HG02642 (cell line): ENCODE measurements around the gene TMEM132D.

Experiments
- ATAC-seq: cut with Tn5 transposase; IDR thresholded peaks from one replicate; pipeline ENCODE4 v1.9.1; 2021; ENCODE audit warnings: mild to moderate bottlenecking; ENCODE audit not compliant: unreplicated experiment, poor library complexity

Gene TMEM132D

DNA sequence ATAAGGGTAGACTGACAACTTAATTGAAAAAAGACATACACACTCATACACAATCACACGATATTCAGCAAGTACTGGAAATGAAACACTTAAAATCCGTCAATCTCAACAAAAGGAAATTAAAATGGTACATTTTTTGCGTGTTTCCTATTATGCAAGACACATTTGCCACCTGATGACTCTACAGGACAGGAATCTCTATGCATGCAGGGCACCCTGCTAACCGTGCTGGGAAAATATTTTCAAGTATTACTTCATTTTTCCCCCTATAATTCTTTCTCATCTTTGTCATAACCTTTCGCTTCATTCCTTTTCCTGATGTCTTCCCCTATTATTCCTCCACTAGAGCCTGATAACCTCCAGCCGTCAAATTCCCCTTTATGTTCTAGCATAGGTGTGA is 150.2 kb downstream of the TMEM132D start:
- no peak for ATAC-seq

DNA sequence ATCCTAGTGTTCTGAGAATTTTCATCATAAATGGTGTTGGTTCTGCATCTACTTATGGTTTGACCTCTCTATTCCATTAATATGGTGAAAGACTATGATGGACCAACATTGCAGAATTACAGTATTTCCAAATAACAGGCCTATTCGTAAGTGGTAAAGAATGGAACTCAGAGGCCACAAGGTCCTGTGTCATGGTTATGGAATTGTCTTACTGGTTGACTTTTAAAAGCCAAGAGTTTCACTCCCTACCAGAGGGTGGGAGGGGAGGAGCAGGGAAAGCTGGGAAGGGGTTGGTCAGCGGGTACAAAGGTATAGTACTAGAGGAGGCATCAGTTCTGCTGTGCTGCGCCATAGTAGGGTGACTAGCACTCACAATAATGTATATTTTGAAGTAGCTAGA is 153.4 kb downstream of the TMEM132D start:
- ATAC-seq = no peak

DNA sequence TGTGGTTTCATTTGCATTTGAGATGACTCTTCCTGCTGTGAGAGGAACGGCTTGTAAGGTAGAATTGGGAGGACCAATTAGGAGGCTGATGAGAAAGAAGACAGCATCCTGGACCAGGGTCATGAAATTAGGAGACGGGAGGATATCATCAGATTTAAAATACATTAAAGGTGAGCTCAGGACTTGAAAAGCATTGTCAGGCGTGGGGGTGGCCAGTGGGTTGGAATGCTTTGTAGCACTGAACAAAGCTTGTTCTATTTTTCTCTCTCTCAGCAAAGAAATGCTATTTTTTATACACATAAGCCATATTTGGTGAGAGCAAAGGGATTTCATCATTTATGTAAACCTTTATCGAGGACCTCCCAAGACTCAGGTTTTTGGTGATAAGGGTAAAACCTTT is 157.5 kb downstream of the TMEM132D start:
- no peak for ATAC-seq

DNA sequence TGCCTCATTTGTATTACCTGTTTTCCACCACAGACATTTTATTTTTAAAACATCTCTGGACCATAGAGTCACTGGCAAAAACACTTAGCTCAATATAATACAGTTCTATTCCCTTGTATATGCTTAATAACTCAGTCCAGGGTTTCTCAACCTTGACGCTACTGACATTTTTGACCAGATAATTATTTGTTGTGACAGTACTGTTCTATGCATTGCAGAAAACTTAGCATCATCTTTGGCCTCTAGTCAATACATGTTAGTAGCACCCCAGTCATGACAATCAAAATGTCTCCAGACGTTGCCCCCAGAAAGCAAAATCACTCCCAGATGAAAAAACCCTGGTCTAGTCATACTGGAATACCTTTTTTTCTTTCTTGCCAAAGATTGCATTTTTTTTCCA is 174.7 kb downstream of the TMEM132D start:
- ATAC-seq = no peak

DNA sequence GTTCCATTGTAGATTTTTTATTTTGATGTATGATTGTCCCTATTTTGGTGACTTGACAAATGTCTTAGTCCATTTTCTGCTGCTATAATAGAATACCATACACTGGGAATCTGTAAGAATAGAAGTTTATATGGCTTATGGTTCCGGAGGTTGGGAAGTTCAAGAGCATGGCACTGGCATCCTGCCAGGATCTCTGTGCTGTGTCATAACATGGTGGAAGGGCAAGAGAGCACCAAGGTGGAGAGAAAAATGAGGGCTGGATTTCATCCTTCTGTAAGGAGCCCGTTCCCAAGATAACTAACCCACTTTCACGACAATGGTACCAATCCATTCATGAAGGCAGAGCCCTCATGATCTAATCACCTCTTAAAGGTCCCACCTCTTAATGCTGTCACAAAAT is 176.7 kb downstream of the TMEM132D start:
- no peak for ATAC-seq

DNA sequence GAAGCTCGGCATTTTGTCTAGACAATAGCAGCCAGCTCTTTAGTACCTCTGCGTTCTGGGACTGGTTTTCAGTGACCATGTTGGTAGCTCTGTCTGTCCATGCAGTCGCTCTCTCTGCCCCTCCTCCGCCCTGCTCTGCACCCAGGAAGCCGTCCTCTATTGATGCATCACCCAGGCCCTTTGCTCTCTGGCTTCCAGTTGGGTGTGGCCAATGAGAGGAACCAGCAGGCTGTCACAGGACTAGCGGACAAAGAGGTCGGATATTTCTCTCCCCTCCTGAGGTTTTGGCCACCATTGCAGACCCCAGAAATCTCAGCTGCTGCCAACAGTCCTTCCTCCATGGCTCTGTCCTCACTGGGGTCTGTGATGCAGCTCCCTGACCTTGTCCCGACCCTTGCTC is 180.6 kb downstream of the TMEM132D start:
- no peak for ATAC-seq

DNA sequence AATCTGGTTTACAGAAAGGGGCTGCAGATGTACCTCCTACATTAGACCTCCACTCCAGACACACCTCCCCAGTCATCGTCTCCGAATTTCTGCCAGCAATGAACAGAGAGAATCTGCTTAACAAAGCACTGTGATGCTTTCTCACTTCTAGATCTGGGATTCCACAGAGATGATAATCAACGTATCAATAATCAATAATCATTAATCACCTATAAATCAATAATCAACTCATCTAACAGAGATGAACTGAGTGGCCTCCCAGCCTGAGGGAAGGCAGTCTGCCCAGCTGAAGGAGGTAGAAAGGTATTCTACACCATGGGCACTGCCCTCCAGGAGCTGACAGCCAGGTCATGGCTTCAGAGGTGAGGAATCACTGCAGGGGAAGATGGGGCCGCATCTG is 183.2 kb downstream of the TMEM132D start:
- ATAC-seq = no peak

DNA sequence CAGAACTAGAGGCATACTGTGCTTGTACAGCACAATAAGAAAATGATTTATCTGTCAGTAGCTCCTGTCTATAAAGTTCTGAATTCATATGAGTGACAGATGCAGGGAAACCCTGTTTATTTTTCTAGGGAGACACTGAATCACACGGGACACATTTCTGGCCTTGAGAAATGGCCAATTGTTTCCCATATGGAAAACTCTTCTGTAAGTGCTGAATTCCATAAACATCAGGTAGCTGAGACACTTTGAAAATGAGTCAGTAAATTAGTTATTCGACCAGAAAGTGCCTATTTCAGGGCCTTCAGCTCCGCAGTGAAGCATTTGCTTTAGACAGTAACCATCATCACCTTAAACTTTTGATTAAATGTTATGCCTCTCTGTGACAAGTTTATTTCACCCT is 184.4 kb downstream of the TMEM132D start:
- ATAC-seq = no peak

DNA sequence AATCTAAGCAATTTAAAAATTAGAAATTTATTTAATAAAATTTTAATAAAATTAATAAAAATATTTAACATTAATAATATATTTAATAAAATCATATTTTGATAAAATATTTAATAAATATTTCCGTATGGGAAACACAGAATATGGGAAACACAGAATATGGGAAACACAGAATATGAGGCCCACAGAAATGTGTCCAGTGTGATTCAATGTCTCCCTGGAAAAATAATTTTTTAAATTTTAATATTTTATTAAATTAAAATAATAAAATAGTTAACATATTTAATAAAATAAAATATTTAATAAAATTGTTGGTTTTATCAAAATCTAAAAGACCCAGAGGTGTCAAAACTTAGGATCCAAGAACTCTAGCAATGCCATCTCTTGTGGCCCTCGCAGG is 186.4 kb downstream of the TMEM132D start:
- no peak for ATAC-seq

DNA sequence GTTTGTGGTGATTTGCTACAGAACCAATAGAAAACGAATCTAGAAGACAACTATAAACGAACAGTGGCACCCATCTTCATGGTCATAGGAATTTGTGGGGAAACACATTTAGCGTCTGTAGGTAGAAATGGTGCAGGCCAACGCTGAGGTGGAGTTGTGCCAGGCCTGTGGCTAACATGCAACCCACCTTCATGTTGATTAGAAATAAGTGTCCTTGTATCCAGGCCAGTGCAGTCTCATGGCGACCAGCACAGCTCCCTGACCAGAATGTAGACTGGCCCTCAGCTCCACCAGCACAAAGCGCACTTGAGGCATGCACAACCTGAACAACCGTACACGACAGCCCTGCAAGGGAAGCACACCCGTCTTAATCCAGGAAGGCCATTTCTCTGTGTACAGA is 187.0 kb downstream of the TMEM132D start:
- ATAC-seq = no peak

DNA sequence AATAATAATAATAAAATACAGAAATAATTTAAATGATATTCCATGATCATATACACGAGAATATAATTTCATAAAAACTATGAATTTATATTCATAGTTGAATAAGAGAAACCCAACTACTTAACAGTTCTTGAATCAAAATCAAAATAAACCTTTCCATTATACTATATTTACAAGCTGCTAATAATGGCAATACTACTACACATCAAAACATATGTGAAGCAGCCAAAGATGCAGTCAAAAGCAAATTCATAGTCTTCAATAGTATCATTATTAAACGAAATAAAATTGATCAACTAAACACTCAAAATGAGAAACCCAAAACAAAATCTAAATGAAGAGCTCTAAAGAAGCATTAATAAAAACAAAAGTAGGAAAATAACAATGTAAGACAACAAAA is 197.1 kb downstream of the TMEM132D start:
- ATAC-seq = no peak

DNA sequence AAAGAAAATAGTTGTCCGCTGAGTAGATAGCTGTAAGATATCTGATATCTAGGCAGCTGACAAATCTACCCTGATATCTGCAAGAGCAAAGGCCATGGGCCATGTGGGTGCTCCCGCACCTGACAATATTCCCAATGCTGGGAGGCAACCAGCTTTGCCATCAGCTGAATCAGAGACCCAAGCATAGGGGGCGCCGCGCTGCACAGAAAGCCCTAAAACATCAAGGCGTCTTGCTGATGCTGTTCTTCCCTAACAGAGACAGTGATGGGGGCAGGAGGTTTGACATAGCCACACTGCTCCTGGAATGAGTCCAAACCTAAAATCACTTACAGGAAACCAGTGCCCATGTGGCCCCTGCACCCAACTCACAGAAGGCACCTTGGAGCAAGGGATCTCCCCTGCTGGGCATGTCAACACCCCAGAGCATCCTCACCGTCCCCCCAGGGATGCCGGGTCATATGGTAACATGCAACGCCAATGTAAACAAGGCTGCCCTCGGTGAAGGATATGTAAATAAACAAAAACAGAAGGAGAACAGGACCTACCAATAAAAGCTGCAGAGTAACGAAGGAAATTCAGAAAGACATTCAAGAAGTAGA is 199.5 kb downstream of the TMEM132D start:
- no peak for ATAC-seq

DNA sequence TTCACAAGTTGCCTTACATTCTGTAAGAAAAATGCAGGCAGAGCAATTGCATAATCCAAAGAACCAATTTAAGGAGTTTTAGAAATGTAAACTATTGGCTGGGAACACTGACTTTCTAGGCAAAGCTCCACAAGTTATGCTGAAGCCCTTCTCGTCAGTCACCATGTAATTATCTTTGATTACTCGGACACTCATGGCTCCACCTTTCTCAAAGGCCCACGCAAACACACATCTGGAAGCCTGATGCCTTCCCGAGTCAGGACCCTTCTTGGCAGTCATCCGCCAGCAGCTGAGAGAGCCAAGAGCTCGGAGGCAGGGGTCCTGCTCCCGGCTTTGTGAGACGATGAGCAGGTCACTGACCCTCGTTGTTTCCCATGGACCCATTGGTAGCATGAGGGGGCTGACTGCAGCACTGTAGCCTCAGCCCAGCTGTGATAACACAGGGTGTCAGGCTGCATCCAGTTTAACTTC is 202.2 kb downstream of the TMEM132D start:
- ATAC-seq = no peak

DNA sequence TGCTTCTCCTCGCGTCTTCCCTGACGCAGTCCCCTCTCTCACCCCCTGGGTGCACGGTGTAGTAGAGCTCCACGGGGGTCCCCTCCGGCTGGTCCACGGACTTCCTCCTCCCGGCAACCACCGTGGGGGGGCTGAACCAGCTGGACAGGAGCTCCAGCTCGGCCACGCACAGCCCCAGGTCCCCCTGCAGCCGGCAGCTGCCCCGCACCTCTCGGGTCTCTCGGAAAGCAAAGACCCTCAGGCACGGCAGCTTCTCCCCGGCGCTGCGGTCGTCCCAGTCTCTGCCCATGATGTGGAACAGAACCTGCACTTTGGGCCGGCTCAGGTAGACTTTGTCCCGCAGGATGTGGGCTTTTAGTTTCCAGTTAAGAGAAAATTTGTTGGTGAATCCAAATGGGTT is 203.8 kb downstream of the TMEM132D start:
- ATAC-seq = no peak

DNA sequence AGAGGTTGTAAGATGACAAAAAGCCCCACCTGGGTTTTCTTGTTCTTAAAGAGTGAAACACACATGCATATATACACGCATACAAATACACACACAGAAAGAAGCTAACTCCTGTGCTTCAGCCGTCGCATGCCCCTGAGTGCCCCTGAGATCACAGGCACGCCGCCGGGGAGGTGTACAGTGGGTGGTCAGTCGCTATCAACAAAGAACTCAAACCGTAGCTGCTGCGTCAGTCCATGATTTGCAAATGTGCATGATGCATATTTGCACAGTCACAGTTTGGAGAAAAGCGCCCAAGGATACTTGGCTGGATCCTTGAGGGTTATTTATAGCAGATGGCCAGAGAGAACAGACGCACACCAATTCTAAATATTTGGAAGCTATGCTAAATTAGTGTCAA is 206.9 kb downstream of the TMEM132D start:
- no peak for ATAC-seq

DNA sequence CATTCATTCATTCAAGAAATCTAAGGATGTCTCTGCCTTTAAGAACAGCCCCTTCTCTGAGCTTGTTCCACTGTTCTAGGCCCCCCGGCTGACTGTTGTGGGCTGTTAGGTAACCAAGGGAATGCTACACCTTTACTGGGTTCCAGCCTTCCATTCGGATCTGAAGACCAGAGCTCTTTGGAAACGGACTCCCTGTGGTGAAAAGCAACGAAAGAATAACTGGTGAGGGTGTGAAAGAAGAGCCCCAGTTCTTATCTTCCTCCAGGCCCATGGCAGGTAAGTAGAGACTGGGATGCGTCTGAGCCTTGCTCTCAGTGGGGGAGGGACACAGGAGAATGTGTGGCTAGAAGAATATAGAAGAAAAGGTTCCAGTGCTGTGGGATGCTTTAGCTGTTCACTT is 207.4 kb downstream of the TMEM132D start:
- no peak for ATAC-seq

DNA sequence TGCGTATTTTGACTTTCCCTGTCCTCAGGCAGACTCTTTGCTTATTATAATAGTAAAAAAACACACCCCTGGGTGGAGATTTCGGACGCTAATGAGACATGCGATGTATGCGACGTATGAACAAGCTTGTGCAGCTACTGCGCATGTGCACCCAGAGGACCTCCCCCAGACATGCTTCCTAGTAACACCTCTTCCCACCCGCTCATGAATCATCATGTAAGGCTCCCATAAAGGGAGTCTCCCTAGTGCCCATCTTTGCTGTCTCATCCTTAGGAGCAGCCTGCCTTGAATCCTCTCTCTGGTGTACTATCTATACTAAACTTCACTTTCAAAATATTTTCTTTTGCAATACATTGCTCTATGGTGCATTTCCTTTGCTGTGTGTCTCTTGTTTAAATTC is 210.1 kb downstream of the TMEM132D start:
- ATAC-seq = no peak

DNA sequence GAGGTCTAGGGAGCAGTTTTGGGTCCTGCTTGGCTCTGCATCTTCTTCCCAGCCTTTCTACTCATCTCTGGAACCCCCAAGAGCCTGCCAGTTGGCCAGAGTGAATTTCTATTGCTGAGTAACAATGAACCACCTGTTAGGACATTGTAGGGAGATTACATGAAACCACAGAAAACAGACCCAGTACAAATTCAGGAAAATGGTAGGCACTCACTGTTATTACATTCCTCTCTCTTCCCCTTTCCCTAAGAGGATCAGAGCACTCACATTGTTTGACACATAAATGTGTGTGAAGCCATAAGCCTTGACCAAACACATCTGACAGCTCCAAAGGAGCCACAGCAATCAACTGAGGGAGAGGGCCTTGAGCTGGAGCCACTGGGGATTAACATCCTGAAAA is 216.1 kb downstream of the TMEM132D start:
- no peak for ATAC-seq

DNA sequence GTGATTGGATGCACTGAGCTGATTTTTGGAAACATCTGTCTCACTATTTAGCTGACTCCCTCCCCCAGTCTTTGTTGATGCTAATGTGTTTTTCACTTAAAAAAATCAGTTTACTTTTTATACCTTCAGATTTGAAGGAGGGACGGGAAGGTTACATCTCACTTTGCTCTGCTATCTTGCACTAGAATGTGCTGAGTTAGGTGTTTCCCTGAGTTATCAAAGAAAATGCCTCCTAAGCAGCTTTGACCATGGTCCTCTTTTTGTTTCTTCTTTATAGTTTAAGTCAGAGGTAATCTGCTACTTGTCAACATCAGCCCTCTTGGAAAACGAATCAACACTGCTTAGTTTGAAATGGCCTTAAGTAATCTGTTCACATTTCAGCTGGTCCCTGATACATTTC is 222.0 kb downstream of the TMEM132D start:
- no peak for ATAC-seq

DNA sequence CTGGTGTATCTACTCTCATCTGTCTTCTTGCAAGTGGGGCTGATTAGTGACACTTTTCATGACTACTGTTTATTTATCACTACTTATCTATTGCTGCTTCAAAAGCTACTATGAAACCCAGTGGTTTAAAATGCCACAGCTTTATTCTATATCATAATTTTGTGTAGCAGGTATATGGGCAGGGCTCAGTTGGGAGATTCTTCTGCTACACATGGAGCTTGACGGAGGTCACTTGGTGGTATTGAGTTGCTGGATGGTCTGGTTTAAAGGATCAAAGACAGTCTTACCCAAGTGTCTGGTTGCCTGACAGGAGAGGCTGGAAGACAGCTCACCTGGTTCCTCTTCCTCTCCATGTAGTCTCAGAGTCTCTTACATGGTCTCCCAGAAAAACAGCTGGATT is 222.7 kb downstream of the TMEM132D start:
- no peak for ATAC-seq

DNA sequence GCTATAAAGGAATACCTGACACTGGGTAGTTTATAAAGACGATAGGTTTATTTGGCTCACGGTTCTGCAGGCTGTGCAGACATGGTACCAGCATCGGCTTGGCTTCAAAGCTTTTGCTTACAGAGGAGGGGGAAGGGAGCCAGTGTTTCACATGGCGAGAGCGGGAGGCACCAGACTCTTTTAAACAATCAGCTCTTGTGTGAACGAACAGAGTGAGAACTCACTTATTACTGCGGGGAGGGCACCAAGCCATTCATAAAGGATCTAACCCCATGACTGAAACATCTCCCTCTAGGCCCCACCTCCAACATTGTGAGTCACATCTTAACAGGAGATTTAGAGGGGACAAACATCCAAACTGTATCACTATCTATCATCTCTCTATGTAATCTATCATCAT is 227.4 kb downstream of the TMEM132D start:
- ATAC-seq = no peak

DNA sequence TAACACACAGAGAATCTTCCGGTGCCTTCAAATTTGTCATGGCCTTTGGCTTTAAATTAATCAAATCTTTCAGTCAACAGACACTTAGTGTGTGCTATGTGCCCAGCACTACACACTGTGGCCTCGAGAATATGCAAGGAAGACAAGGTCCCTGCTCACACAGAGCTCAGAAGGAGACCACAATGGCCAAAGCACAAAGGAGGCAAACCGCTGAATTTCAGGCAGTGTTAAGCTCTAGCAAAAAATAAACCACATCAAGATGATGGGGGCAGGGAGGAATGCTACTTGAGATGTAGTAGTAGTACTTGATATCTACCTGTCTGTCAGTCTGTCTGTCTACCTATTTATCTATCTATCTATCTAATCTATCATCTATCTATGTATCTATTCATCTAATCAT is 227.9 kb downstream of the TMEM132D start:
- no peak for ATAC-seq

DNA sequence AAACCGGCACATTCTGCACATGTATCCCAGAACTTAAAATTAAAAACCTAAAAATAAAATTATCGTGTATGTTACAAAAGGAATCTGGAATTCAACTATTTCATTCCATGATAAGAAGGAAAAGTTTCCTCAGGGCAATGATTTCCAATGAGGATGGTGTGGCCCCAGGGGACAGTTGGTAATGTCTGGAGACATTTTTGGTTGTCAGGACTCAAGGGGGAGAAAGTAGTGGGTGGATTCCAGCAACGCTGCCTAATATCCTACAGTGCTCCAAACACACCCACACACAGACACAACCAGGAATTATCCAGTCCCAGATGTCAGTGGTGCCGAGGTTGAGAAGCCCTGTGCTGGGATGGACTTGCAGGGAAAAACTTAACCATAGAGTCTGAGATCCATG is 228.3 kb downstream of the TMEM132D start:
- no peak for ATAC-seq
